Measurements from ENCODE around the gene CD248.
A peak's percentile ranks its signal among the peaks of the same experiment; 100 is the strongest.
"Not testable (repeated sequence)": the region's sequence is repeated elsewhere in the genome, so short reads cannot be mapped to it uniquely, and the experiment has no call there.

Gene CD248

GRCh38 chr11:66328031-66328301 lies 11.1 kb upstream of the CD248 start:
- no peak for DNase-seq

- DNase-seq = no peak
These were observed 10.6 kb upstream of the CD248 start for GRCh38 chr11:66327171-66328030.

- DNase-seq = no peak
These were observed 9.6 kb upstream of the CD248 start for GRCh38 chr11:66326261-66327111.

- no peak for DNase-seq
These were observed 8.4 kb upstream of the CD248 start for GRCh38 chr11:66325263-66325671.

GRCh38 chr11:66324664-66325063 lies 7.8 kb upstream of the CD248 start:
- no peak for DNase-seq

- DNase-seq = no peak
These were observed 6.8 kb upstream of the CD248 start for GRCh38 chr11:66323684-66324083.

GRCh38 chr11:66322732-66323427 lies 6.0 kb upstream of the CD248 start:
- no peak for DNase-seq

- no peak for DNase-seq
These were observed 4.8 kb upstream of the CD248 start for GRCh38 chr11:66321606-66322005.

GRCh38 chr11:66320748-66321147 lies 3.9 kb upstream of the CD248 start:
- not testable (repeated sequence) for DNase-seq

- DNase-seq = not testable (repeated sequence)
These were observed 3.4 kb upstream of the CD248 start for GRCh38 chr11:66320289-66320688.

- DNase-seq = no peak
These were observed 1.7 kb upstream of the CD248 start for GRCh38 chr11:66318600-66318970.

GRCh38 chr11:66317723-66318599 lies 1.1 kb upstream of the CD248 start:
- DNase-seq = no peak

- DNase-seq = no peak
These were observed 478 bp upstream of the CD248 start for GRCh38 chr11:66317322-66317722.

- DNase-seq = no peak
These were observed 678 bp downstream of the CD248 start for GRCh38 chr11:66315921-66316811.

GRCh38 chr11:66315498-66315885 lies 1.4 kb downstream of the CD248 start:
- no peak for DNase-seq

- DNase-seq = no peak
These were observed 2.0 kb downstream of the CD248 start for GRCh38 chr11:66314561-66315497.

GRCh38 chr11:66314186-66314501 lies 2.7 kb downstream of the CD248 start:
- no peak for DNase-seq

- DNase-seq = no peak
These were observed 3.3 kb downstream of the CD248 start for GRCh38 chr11:66313321-66314185.

GRCh38 chr11:66312549-66313320 lies 4.1 kb downstream of the CD248 start:
- peak; percentile 88 for DNase-seq
